HG03354 (cell line): ENCODE measurements around the gene SPG7.

ENCODE experiments used
- ATAC-seq: cut with Tn5 transposase; IDR thresholded peaks from one replicate; pipeline ENCODE4 v1.9.1; 2021; ENCODE audit warnings: mild to moderate bottlenecking; ENCODE audit not compliant: unreplicated experiment, poor library complexity, severe bottlenecking

The SPG7 gene

DNA sequence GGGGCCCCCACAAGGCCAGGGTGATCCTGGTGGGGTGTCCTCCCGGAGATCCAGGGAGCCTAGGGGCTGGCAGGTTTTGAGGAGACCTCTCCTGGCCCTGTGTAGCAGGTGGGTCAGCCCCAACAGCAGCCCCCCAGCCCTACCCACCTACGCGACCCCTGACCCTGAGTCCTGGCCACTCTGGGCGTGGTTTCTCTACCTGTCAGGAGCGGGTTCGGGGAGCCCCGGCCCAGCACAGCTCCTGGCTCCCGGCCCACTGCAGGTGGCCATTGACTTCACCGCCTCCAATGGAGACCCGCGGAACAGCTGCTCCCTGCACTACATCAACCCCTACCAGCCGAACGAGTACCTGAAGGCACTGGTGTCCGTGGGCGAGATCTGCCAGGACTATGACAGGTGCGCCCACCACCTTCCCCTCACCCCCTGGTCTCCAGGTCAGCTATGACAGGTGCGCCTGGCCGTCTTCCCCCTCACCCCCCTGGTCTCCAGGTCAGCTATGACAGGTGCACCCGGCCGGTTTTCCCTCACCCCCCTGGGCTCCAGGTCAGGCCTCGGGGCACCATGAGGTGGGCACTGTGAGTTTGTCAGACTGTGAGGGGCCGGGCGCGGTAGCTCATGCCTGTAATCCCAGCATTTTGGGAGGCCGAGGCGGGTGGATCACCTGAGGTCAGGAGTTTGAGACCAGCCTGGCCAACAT lies 80.4 kb downstream of the SPG7 start:
- ATAC-seq, result no peak

DNA sequence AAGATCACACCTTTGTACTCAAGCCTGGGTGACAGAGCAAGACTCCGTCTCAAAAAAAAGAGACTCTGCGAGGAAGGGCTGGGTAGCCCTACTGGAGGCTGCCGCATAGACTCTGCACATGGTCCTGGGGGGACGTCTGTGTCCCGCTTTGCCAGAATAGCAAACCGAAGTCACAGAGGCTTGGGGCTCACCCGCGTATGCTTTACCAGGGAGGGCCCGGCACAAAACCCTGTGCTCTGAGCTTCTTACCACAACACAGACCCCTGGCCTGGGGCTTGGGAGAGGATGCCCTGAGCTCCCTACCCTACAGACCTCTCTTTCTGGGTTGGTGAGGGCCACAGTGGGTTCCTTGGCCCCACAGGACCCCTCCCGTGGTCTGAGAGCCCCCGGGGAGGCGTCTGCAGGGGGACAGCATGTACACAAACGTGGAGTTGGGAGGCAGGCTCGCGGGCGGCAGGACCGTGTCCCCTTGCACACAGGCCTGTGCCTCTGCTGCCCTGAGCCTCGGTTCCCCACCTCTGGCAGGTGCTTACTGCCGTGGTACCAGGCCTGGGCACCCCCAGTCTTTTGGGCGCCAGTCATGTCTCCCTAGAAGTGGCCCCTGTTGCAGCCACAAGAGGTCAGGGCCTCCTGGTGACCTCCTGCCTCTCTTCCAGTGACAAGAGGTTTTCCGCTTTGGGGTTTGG lies 81.2 kb downstream of the SPG7 start:
- no peak for ATAC-seq

- ATAC-seq, result no peak
These were observed 85.6 kb downstream of the SPG7 start for GRCh38 chr16:89593841-89594240.

DNA sequence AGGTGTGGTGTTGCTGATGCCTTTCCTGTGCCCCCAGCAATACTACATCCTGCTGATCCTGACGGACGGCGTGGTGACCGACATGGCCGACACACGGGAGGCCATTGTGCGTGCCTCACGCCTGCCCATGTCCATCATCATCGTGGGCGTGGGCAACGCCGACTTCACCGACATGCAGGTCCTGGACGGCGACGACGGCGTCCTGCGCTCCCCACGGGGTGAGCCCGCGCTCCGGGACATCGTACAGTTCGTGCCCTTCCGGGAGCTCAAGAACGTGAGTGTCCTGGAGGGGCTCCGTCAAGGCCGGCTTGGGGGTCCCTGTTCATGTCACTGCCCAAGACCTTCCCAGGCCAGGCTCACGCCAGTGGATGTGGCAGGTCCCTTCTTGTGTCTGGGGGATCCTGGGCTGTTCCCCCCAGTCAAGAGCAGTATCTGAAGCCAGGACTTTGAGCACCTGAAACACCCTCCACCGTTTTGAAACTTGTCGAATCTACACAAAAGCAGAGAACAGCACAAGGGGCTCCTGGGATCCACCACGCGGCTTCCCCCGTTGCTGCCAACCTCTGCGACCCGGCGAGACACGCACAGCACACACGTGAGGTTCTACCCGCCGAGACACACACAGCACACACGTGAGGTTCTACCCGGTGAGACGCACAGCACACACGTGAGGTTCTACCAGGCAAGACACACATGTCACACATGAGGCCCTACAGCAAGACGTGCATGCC lies 87.3 kb downstream of the SPG7 start:
- no peak for ATAC-seq

- no peak for ATAC-seq
These were observed 88.0 kb downstream of the SPG7 start for GRCh38 chr16:89596061-89596689.

GRCh38 chr16:89596957-89597649 lies 88.9 kb downstream of the SPG7 start:
- ATAC-seq, result no peak

GRCh38 chr16:89598199-89598598 lies 90.0 kb downstream of the SPG7 start:
- no peak for ATAC-seq

- no peak for ATAC-seq
These were observed 91.3 kb downstream of the SPG7 start for GRCh38 chr16:89599451-89599858.

GRCh38 chr16:89599902-89600301 lies 91.7 kb downstream of the SPG7 start:
- ATAC-seq, result no peak

DNA sequence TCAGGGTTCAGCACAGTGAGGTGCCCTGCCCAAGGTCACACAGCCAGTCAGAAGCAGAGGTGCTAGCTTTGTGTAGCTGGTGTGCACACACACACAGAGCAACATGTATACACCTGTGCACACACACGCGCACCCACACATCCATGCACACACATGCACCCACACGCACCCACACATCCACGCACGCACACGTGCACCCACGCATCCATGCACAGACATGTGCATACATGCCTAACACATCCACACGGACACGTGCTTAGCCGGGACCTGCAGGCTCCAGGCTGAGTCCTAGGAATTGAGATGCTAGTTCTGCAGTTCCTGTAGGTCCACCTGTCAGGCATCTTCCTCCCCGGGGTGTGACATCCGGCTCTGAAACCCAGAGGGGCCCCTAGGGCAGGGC lies 92.2 kb downstream of the SPG7 start:
- ATAC-seq, result no peak

GRCh38 chr16:89600956-89601355 lies 92.8 kb downstream of the SPG7 start:
- no peak for ATAC-seq

DNA sequence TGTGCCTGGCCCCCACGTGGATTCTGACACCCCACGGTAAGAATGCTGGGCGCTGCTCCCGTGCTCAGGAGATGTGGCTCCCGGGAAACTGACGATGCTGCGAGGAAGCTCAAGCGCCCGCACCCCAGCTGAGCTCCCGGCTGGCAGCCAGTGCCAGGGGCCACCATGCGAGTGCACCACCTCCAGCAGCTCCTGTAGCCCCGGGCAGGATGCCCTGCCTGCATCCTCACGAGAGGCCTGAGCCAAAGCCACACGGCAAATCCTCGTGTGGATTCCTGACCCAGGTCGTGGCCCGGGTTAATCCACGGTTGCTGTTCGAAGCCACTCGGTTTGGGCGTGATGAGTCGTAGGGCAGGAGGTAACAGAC lies 93.7 kb downstream of the SPG7 start:
- ATAC-seq, result no peak

GRCh38 chr16:89602273-89602951 lies 94.2 kb downstream of the SPG7 start:
- ATAC-seq, result no peak

GRCh38 chr16:89602952-89603590 lies 94.9 kb downstream of the SPG7 start:
- ATAC-seq, result no peak

DNA sequence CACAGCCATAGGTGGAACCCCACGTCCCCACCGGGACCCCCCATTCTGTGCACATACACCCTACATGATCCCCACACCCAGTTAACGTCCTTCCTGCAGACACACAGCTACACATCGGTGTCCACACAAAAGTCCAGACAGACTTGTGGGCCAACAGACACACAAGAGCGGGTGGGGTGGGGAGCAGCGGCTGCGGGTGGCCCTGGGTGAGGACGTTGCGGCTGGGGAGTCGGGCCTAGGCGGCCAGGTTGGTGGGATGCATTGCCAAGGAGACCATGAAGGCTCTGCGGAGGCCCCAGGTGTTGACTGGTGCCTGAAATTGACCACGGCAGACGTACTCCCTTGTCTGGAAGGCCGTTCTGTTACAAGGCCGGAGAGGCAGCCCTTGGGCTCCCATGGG lies 96.6 kb downstream of the SPG7 start:
- ATAC-seq, result no peak

DNA sequence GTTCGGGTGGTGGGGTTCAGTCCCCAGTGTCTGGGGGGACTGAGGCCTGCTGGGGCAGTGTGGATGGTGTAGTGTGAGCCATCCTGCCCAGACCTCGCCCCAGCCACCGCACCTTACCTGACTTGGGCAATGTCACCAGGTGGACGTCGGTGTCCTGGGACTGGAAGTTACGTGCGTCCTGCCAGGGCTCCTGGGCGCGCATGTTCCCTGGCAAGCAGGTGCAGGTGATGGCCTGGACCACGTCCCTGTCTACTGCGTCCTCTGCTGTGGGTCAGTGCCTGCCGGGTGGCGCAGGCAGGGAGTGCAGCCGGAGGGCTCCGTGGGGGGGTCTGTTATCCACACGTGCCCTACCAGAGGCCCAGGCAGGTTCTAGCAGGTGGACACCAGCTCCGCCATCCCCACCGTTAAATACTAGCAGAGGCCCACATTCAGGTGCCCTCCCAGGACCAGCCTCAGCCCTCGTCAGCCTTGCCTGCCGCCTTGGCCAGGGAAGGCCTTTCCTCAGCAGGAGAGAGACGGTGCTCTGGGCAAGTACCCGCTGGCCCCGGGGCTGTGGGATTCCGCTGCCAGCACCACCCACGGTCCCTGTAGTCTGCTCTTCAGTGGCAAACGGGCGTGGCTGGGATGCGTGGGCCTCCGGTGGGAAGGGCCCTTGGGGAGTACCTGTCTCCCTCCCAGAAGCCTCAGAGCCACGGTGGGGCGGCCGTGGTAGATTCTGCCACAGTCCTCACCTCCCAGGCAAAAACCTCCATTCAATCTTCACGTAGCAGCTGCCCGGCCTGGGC lies 97.2 kb downstream of the SPG7 start:
- no peak for ATAC-seq

DNA sequence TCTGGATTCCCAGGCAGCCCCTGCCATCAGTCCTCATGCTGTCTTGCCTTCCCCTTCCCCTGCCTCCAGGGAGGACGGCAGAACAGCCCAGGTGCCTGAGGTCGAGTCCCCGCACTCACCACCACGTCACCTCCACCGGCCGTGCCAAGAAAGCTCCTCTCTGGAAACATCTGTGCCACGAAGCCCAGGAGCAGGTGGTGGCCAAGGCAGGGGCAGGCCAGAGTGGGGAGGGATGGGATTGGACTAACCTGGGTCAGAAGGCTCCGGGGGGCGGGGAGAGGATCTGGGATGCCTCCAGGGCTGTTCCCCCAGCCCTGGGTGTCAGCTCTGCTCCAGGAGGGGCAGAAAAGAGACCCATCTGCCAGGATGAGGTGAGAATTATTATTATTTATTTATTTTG lies 97.8 kb downstream of the SPG7 start:
- ATAC-seq, result no peak
